SK-N-SH (cell line): Measurements from ENCODE around the gene TMEM44. TPM values are rescaled to one million over a fixed set of nuclear protein-coding genes. Genes with fewer than 3 reads are reported as not detected.

ENCODE experiments used
- CTCF ChIA-PET: fragments of 300-600, 350-600 bp; formaldehyde crosslinking; extraction: SDS; loops from one replicate; lab custom pipeline; 2021; lab: Yijun Ruan, JAX
- POLR2A ChIA-PET: fragments of 350-600 bp; sonication (Branson Sonifier 250); formaldehyde crosslinking; extraction: SDS; loops from one replicate; lab custom pipeline; 2020; ENCODE audit warnings: antibody characterized with exemption, inconsistent platforms; lab: Yijun Ruan, JAX
- DNase-seq: peaks from one replicate; pipeline ENCODE4 v3.0.0; 2012
- H2AFZ ChIP-seq: fragments of 200-600 bp; sonication (generic); 2 replicates; pipeline ENCODE4 v1.8.1; 2016; ENCODE audit warnings: antibody characterized with exemption, mild to moderate bottlenecking, low read depth
- H3F3A ChIP-seq: fragments of 200-600 bp; sonication (generic); replicated peaks from 2 replicates; pipeline ENCODE3; 2016; ENCODE audit warnings: antibody characterized with exemption, mild to moderate bottlenecking; ENCODE audit not compliant: insufficient read depth
- H3K27ac ChIP-seq, 2 experiments: fragments of 200-500 bp in 1 of 2; fragments of 200-600 bp in 1 of 2; sonication (Bioruptor generic) in 1 of 2; sonication (generic), shearing (Covaris generic) in 1 of 2; 2 replicates each; pipeline versions ENCODE4 v1.5.1 to v1.6.1; 2014 to 2016; ENCODE audit warnings: low read depth in 2 of 2, inconsistent platforms in 1 of 2, low read length in 1 of 2, mild to moderate bottlenecking in 1 of 2, mixed read lengths in 1 of 2
- H3K27me3 ChIP-seq: fragments of 200-600 bp; sonication (generic), shearing (Covaris generic); 2 replicates; pipeline ENCODE4 v1.6.1; 2016; ENCODE audit warnings: mixed run types; ENCODE audit not compliant: insufficient read depth
- H3K36me3 ChIP-seq, 2 experiments: fragments of 200-500 bp in 1 of 2; fragments of 200-600 bp in 1 of 2; sonication (Bioruptor generic) in 1 of 2; sonication (generic) in 1 of 2; replicated peaks in 1 of 2; 2 replicates each; pipeline versions ENCODE3 to v1.5.1; 2014 to 2016; ENCODE audit warnings: low read length in 1 of 2, mild to moderate bottlenecking in 1 of 2; ENCODE audit not compliant: insufficient read depth in 2 of 2, control insufficient read depth in 1 of 2
- H3K4me1 ChIP-seq, 2 experiments: fragments of 200-500 bp in 1 of 2; fragments of 200-600 bp in 1 of 2; sonication (Bioruptor generic) in 1 of 2; sonication (generic), shearing (Covaris generic) in 1 of 2; 2 replicates each; pipeline versions ENCODE4 v1.5.1 to v1.6.1; 2014 to 2016; ENCODE audit warnings: low read depth in 1 of 2, low read length in 1 of 2, mixed run types in 1 of 2; ENCODE audit not compliant: insufficient read depth in 2 of 2, control insufficient read depth in 1 of 2
- H3K4me2 ChIP-seq: fragments of 200-600 bp; sonication (generic), shearing (Covaris generic); 2 replicates; pipeline ENCODE4 v1.6.1; 2017; ENCODE audit warnings: mixed run types
- H3K4me3 ChIP-seq, 2 experiments: fragments of 200-500 bp in 1 of 2; fragments of 200-600 bp in 1 of 2; sonication (Bioruptor generic) in 1 of 2; sonication (generic), shearing (Covaris generic) in 1 of 2; 2 replicates each; pipeline versions ENCODE4 v1.5.1 to v1.8.1; 2014 to 2016; ENCODE audit warnings: low read depth in 2 of 2, inconsistent platforms in 1 of 2, low read length in 1 of 2, mild to moderate bottlenecking in 1 of 2, mixed read lengths in 1 of 2, moderate library complexity in 1 of 2
- H3K79me2 ChIP-seq: fragments of 200-600 bp; sonication (generic); 2 replicates; pipeline ENCODE4 v1.8.1; 2017; ENCODE audit warnings: mild to moderate bottlenecking; ENCODE audit not compliant: insufficient read depth
- H3K9ac ChIP-seq: fragments of 200-600 bp; sonication (generic); 2 replicates; pipeline ENCODE4 v1.6.1; 2017; ENCODE audit warnings: mixed run types
- H3K9me2 ChIP-seq: fragments of 200-600 bp; sonication (generic); 2 replicates; pipeline ENCODE4 v1.6.1; 2017; ENCODE audit warnings: mixed run types
- H3K9me3 ChIP-seq: fragments of 200-600 bp; sonication (generic); 2 replicates; pipeline ENCODE4 v1.6.1; 2017; ENCODE audit warnings: mixed run types, mild to moderate bottlenecking, moderate library complexity
- H4K20me1 ChIP-seq: fragments of 200-600 bp; sonication (generic); 2 replicates; pipeline ENCODE4 v1.6.1; 2017; ENCODE audit warnings: mild to moderate bottlenecking, mixed run types; ENCODE audit not compliant: insufficient read depth
- CHD2 ChIP-seq: fragments of 150-350 bp; IDR thresholded peaks from 2 replicates; pipeline ENCODE4 v1.6.1; 2018; ENCODE audit warnings: low read length; ENCODE audit not compliant: partially characterized antibody
- CTCF ChIP-seq: fragments of 200-600 bp; sonication (generic); IDR thresholded peaks from 2 replicates; pipeline ENCODE4 v1.6.1; 2017; ENCODE audit warnings: antibody characterized with exemption, mild to moderate bottlenecking, moderate library complexity
- FOSL2 ChIP-seq: IDR thresholded peaks from 2 replicates; pipeline ENCODE4 v1.4.0; 2012; ENCODE audit warnings: low read depth, mild to moderate bottlenecking, moderate library complexity, borderline replicate concordance
- FOXM1 ChIP-seq: IDR thresholded peaks from 2 replicates; pipeline ENCODE4 v1.4.0; 2012; ENCODE audit warnings: low read depth, mild to moderate bottlenecking
- GABPA ChIP-seq: IDR thresholded peaks from 2 replicates; pipeline ENCODE4 v1.4.0; 2012; ENCODE audit warnings: low read depth, mild to moderate bottlenecking
- MAX ChIP-seq: IDR thresholded peaks from 2 replicates; pipeline ENCODE4 v1.4.0; 2012; ENCODE audit warnings: low read depth
- MXI1 ChIP-seq: IDR thresholded peaks from 2 replicates; pipeline ENCODE4 v1.6.1; 2012; ENCODE audit warnings: mild to moderate bottlenecking, low read depth, low read length, improper control_type of control experiment
- NFIC ChIP-seq: IDR thresholded peaks from 2 replicates; pipeline ENCODE4 v1.4.0; 2012; ENCODE audit warnings: borderline replicate concordance
- NRF1 ChIP-seq: IDR thresholded peaks from 2 replicates; pipeline ENCODE4 v1.6.1; 2012; ENCODE audit warnings: low read depth, mild to moderate bottlenecking, low read length
- PBX3 ChIP-seq: IDR thresholded peaks from 2 replicates; pipeline ENCODE4; 2012
- POLR2AphosphoS5 ChIP-seq: IDR thresholded peaks from 2 replicates; pipeline ENCODE4 v1.6.1; 2012; ENCODE audit warnings: low read depth, low read length
- RCOR1 ChIP-seq: fragments of 150-350 bp; IDR thresholded peaks from 2 replicates; pipeline ENCODE4 v1.6.1; 2017; ENCODE audit warnings: antibody characterized with exemption, low read length
- RXRA ChIP-seq: IDR thresholded peaks from 2 replicates; pipeline ENCODE4 v1.4.0; 2012; ENCODE audit warnings: low read depth, mild to moderate bottlenecking, borderline replicate concordance
- SIN3A ChIP-seq: IDR thresholded peaks from 2 replicates; pipeline ENCODE4 v1.6.1; 2012; ENCODE audit warnings: low read depth, mild to moderate bottlenecking, low read length, moderate library complexity, borderline replicate concordance
- SMC3 ChIP-seq: IDR thresholded peaks from 2 replicates; pipeline ENCODE4 v1.6.1; 2012; ENCODE audit warnings: low read depth, low read length, improper control_type of control experiment
- TAF1 ChIP-seq: IDR thresholded peaks from 2 replicates; pipeline ENCODE4 v1.6.1; 2012; ENCODE audit warnings: low read depth, mild to moderate bottlenecking, low read length, moderate library complexity, borderline replicate concordance
- TCF12 ChIP-seq: IDR thresholded peaks from 2 replicates; pipeline ENCODE4 v1.4.0; 2012
- TEAD4 ChIP-seq: IDR thresholded peaks from 2 replicates; pipeline ENCODE4 v1.4.0; 2012; ENCODE audit warnings: mild to moderate bottlenecking, borderline replicate concordance; ENCODE audit not compliant: insufficient read depth
- USF2 ChIP-seq: fragments of 150-350 bp; IDR thresholded peaks from 2 replicates; pipeline ENCODE4 v1.6.1; 2017; ENCODE audit warnings: antibody characterized with exemption, low read length, low read depth, borderline replicate concordance
- ZBTB33 ChIP-seq: IDR thresholded peaks from 2 replicates; pipeline ENCODE4 v1.4.0; 2012; ENCODE audit warnings: low read depth, borderline replicate concordance
- WGBS: methylation state at CpG from one replicate; pipeline ENCODE4 v1.1.6; 2017; ENCODE audit warnings: low lambda C conversion rate; 5-methylcytosine and 5-hydroxymethylcytosine counted together
- polyA plus RNA-seq, 3 experiments: library from polyadenylated mRNA; depleted of rRNA; stranded (reverse); fragments of >200 nt; gene quantifications; 2 replicates each; pipeline ENCODE4 v1.2.3, GENCODE V29; 2012

The TMEM44 gene
- polyA plus RNA-seq, 1 of the 3 experiments (the other 2 are of a cell fraction), result 22.6 TPM

GRCh38 chr3:194587438-194587931, 45.7 kb downstream of the TMEM44 start:
- Histone ChIP-seq H3K79me2 (peaks cover 21% of the 10 kb centered on the region), H3K27me3 (no peaks in the 10 kb centered on the region), H3F3A (peaks cover 41% of the 10 kb centered on the region), H3K36me3 (peaks cover 0 to 19% of the 10 kb centered on the region in 2 experiments), H3K4me2 (no peak overlapping the region), H4K20me1 (no peaks in the 10 kb centered on the region), H3K4me3 (no peak overlapping the region)
- POLR2A ChIA-PET, result no interaction called here
- TF ChIP-seq TAF1, result no peak
- no peak for TF ChIP-seq POLR2AphosphoS5
- TF ChIP-seq, all 33 proteins: peak for 0
- peak overlapping the region in 1 of 2 experiments; percentile 91; a peak in 2 of 4 replicates for H3K27ac ChIP-seq
- H3K9ac ChIP-seq, result peak overlapping the region; percentile 57
- H3K9me3 ChIP-seq, result no peaks in the 10 kb centered on the region
- DNase-seq, result no peak
- H3K9me2 ChIP-seq, result no peaks in the 10 kb centered on the region
- WGBS, result 87% methylated on average over 14 of the region's 14 CpGs
- no peak overlapping the region for H2AFZ ChIP-seq
- H3K4me1 ChIP-seq, result peaks cover 6 to 10% of the 10 kb centered on the region in 2 experiments; a peak in 3 of 4 replicates
- CTCF ChIA-PET, result interaction anchor here (1.2 to 3.5 kb wide), 2 partner anchors 11 to 115 kb away, joined by 3 to 13 read pairs; no protein-coding TSS in a partner anchor

- H3F3A ChIP-seq, result peaks cover 43% of the 10 kb centered on the region
- CTCF ChIA-PET, result interaction anchor here (1.2 to 3.5 kb wide), 3 partner anchors 10 to 115 kb away, joined by 3 to 13 read pairs (median 4); no protein-coding TSS in a partner anchor
- H3K9me3 ChIP-seq, result no peaks in the 10 kb centered on the region
- peaks cover 0 to 19% of the 10 kb centered on the region in 2 experiments for H3K36me3 ChIP-seq
- H3K9ac ChIP-seq, result peak overlapping the region; percentile 57
- H3K27ac ChIP-seq, result peak overlapping the region in 1 of 2 experiments; percentile 91; a peak in 2 of 4 replicates
- TF ChIP-seq SIN3A (no peak), RCOR1 (no peak), NFIC (no peak), NRF1 (no peak), PBX3 (peak; percentile 24; the same call in 1 of the 2 replicates), USF2 (no peak), CTCF (no peak), FOXM1 (no peak), MXI1 (no peak), TAF1 (no peak), GABPA (no peak), MAX (no peak), POLR2AphosphoS5 (peak; percentile 31; the same call in 1 of the 2 replicates), TCF12 (no peak), RXRA (no peak), FOSL2 (0 out of 2 replicates have a peak, but pooled peaks have one; percentile 39), ZBTB33 (no peak), TEAD4 (no peak), CHD2 (no peak), SMC3 (no peak)
- H3K79me2 ChIP-seq, result peaks cover 21% of the 10 kb centered on the region
- H3K4me1 ChIP-seq, result peaks cover 6 to 10% of the 10 kb centered on the region in 2 experiments; a peak in 2 of 4 replicates
- H3K27me3 ChIP-seq, result no peaks in the 10 kb centered on the region
- WGBS, result 78% methylated on average over 2 of the region's 2 CpGs
- no peaks in the 10 kb centered on the region for H4K20me1 ChIP-seq
- POLR2A ChIA-PET, result interaction anchor here (1.3 kb wide), 1 partner anchor 31 kb away, joined by 4 read pairs; no protein-coding TSS in a partner anchor
- DNase-seq, result no peak
- no peak overlapping the region for H3K4me3 ChIP-seq
- H3K9me2 ChIP-seq, result no peaks in the 10 kb centered on the region
- no peak overlapping the region for H3K4me2 ChIP-seq
- H2AFZ ChIP-seq, result no peak overlapping the region
These were observed 46.4 kb downstream of the TMEM44 start for GRCh38 chr3:194586836-194587235.
